Choroid plexus epithelial cell (primary cell): Measurements from ENCODE around the gene NR2F1-AS1.

Experiments
- DNase-seq: peaks from one replicate; pipeline ENCODE4 v3.0.0-alpha.2; 2010; ENCODE audit warnings: low read depth
- H3K4me3 ChIP-seq: 2 replicates; pipeline ENCODE4 v1.5.1; 2011; ENCODE audit warnings: low read depth, mild to moderate bottlenecking, control low read depth, low read length, moderate library complexity
- TF ChIP-seq, protein P1 (sequence below): conservative IDR thresholded peaks from 2 replicates; pipeline ENCODE4 v1.5.1; 2011; ENCODE audit warnings: low read depth, mild to moderate bottlenecking, control low read depth, inconsistent platforms, low read length, moderate library complexity

The NR2F1-AS1 gene

DNA sequence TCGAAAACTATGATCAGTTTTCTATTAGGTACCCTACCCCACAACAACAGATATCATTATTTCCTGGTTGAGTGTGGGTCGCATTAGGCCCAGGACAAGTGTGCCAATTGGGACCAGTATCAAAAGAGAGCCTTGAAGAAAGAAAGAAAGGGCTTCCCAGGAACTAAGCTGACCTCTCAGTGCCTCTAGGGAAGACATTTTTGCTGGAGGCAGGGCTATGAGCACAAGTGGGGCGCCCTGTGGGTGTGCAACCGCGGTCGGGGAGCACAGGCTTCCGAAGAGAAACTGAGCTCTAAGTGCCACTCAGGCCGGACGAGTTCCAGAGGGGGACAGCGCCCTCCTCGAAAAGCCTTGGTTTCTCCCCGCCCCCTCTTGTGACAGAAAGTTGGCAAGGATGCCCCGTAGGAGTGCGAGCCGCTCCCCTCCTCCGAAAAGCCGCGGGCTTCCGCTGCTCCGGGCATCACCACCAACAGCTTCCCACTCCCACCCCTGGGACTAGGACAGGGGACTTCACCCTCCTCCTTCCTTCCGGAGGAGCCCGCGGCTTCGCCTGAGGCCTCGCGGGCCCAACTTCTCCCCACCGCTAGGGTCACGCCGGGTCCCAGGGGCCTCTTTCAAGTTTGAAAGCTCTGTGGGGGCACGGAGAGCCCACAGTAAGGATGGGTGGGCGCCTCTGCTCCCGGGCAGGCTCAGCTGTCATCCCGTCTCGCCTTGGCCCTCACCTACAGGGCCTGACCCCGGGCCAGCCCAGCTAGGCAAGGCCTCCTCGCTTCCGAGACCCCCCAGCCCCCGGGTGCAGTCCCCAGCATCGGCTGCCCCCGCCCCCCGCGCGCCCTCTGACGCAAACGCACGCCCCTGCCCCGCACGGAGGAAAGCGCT, 2.0 kb downstream of the NR2F1-AS1 start:
- DNase-seq = peak; percentile 79
- peak overlapping the region; percentile 69 for H3K4me3 ChIP-seq
- TF ChIP-seq, protein P1, sequence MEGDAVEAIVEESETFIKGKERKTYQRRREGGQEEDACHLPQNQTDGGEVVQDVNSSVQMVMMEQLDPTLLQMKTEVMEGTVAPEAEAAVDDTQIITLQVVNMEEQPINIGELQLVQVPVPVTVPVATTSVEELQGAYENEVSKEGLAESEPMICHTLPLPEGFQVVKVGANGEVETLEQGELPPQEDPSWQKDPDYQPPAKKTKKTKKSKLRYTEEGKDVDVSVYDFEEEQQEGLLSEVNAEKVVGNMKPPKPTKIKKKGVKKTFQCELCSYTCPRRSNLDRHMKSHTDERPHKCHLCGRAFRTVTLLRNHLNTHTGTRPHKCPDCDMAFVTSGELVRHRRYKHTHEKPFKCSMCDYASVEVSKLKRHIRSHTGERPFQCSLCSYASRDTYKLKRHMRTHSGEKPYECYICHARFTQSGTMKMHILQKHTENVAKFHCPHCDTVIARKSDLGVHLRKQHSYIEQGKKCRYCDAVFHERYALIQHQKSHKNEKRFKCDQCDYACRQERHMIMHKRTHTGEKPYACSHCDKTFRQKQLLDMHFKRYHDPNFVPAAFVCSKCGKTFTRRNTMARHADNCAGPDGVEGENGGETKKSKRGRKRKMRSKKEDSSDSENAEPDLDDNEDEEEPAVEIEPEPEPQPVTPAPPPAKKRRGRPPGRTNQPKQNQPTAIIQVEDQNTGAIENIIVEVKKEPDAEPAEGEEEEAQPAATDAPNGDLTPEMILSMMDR = no peak

DNA sequence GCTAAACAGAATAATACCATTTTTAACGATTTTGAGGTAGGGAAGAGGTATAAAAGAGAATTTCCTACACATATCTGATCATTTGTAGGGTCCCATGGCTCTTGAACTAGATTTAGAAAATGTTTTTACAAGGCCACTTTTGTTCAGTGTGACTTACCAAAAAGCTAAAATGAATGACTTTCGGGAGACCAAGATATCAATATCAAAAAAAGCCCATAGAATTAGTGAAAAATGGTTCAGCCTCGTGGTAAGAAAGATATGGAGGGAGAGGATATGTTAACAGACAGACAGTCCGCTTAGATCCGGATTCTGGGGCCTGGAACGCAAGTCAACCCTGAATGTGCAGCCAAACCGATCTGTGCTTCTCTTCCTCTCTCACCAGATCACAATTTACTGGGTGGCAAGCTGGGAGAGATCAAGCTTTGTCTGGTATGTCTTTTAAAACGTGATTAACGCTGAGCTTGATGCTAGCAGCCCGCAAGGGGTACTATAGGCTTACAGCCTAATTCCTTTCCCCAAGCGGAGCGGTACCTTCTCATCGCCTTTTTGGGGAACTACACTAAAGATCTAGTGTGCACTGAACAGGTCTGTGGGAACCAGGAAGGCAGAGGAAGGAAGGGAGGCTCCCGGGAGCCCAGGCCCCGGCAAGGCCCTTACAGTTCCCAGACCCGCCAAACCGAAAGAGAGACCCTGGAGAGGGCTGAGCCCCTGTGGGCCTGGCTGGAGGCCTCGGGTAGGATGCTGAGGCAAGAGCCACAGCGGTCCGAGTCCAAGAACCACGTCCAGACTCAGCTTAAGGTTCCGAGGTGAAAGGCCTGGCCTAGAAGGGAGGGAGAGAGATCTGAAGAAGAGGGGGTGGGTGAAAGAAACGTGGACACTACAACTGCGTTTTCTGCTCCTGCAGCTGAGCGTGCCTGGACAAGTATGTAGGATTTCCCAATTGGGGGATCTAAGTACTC, 2.9 kb downstream of the NR2F1-AS1 start:
- TF ChIP-seq, protein P1 = no peak
- H3K4me3 ChIP-seq = peak overlapping the region; percentile 69
- peak; percentile 81 for DNase-seq

DNA sequence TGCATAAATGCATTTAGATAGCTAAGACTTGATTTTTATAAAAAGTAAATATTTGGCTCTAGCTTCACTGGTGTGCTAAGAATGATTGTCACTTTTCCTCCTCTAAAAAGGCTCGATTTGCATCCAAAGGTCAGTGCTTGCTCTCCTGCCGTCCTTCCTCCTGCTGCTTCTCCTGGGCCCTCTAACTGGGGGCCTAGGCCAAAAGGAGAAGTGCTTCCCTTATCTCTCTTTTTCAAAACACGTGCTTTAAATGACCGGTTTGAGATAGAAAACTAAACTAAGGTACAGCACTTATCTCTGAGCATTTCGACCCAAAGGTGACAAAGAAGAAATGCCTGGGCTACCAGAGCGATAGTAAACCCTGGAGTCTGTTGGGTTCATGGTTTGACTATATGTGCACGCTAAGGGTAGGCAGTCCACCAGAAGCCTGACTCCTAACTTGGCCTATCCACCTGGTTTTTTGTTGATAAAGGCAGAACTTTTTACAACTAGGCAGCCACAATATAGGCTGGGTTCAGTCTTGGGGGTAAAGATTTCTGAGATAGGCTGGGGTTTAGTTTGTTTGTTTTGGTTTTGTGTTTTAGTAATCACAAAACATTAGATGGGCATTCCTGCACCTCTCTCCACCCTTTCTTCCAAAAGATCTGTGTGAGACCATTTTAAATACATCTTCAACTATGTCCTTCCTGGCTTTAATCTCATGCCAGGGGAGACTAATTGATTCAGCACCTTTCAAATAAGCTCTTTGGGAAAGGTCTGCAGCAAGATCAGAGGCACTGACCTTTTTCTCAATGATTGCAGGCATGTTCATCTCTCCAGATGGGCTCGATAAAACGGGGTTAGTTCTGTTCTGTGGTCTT, 3.8 kb downstream of the NR2F1-AS1 start:
- peak overlapping the region; percentile 32 for H3K4me3 ChIP-seq
- TF ChIP-seq, protein P1 = no peak
- peak; percentile 43 for DNase-seq

DNA sequence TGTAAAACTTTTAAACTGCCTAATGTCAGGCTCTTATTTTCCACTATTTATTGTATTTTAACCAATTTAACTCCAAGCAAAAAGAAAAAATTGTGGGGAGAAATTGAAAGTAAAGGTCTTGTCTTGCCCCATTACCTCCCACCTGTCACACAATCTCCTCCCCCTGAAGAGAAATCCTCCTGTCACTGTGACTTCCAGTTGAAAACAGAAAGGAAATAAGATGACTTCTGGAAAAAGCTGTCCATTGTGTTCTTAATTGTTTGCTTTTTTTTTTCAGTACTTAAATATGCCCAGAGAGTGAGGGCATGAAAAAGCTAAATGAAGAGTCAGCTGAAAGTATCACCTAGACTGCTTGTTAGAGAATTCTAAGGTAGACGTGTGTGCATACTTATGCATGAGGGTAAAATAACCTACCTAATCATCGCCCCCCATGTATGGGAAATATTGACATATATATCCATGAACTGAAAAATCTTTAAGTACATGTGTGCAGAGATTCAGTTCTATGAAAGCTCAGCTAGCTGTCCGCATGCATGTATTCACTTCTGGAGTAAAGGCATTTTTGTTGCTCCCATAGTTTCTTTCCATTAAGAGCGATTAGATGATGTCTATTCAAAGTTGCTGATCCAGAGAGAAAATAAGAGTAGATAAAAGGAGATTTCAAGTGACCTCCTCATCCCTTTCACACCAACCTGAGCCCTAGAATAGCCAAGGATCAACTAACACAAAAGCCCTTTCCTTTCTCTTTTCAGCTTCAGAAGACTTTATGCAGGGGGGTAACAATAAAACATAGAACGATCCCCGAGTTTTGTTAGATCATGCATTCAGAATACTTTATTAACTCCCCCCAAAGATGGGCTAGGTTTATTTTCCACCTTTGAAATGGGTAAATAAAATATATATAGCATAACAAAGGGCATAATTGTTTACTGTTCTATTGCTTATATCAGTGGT, 5.3 kb downstream of the NR2F1-AS1 start:
- TF ChIP-seq, protein P1 = no peak
- DNase-seq = peak; percentile 39
- H3K4me3 ChIP-seq = peak overlapping the region; percentile 11

DNA sequence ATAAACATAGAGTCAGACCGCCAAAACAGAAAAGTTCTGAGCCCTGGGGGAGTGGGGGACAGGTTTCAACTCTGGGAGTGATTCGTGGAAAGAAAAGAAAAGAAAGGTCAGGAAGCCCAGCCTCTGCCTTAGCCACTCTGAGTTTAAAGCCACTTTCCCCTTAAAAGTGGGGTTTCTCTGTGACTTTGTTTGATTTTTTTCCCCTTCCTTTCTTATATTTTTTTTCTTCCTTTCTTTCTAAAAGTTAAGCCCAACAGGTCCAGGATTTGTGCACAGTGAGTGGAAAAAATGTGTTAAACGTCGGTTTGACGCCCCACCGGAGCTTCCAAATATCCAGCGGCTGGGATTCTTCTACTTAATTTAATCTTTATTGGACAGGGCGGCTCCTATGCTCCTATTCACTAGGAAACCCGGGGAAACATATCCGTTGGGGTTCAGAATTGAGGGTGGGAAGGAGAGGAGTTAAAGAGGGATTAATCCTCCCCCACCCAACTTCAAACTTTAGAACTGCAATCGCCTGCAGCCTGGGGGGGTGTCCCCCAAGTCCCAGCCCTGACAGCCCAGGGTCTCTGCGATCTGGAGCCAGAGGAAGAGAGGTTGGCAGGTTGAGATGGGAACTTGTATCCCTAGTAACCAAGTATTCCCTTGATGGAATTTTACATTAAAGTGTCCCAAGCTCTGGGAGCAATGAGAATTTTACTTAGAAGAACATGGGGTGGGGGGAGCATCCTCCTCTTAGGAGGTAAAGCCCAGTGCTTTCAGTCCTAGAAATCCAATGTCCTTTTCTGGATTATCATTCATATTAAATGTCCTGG, 6.3 kb downstream of the NR2F1-AS1 start:
- peak; percentile 50 for DNase-seq
- peak overlapping the region; percentile 23 for H3K4me3 ChIP-seq
- TF ChIP-seq, protein P1 = no peak
